GM19239 (cell line): ENCODE results near the gene MZF1.
A peak's percentile ranks its signal among the peaks of the same experiment; 100 is the strongest.

Experiments
- DNase-seq: peaks from one replicate; pipeline ENCODE4 v3.0.0; 2011; ENCODE audit warnings: low spot score; ENCODE audit not compliant: insufficient read length
- FAIRE-seq: peaks from 2 replicates; lab custom pipeline; 2011; peaks lifted over from hg19 to GRCh38; lab: Jason Lieb, UNC

MZF1 gene

DNA sequence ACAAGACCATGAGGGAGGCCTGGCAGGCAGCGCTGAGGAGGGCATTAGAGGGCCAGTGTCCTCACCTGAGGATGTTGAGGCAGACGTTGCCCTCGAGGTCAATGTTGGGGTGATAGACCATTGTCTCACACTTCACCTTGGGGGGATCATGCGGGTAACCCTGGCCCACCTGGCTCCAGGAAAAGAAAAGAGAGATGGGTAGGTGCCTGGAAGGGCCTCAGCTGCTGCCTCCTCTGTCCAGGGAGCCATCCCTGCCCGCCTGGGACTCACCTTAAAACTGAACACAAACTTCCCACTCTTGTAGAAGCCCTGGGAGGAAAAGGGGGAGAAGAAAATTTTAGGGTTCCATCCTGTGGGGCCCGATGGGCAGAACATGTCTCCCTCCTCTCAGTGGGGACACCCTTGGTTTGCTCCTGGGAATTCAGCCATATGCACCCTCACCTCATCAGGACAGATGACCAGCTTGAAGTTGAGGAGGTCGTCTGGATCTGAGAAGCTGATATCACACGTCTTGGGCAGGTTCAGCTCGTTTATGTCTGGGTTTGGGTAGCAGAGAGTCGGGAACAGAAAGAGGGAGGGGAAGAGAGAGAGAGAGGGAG, 16.4 kb downstream of the MZF1 start:
- DNase-seq (no peak), FAIRE-seq (no peak)

DNA sequence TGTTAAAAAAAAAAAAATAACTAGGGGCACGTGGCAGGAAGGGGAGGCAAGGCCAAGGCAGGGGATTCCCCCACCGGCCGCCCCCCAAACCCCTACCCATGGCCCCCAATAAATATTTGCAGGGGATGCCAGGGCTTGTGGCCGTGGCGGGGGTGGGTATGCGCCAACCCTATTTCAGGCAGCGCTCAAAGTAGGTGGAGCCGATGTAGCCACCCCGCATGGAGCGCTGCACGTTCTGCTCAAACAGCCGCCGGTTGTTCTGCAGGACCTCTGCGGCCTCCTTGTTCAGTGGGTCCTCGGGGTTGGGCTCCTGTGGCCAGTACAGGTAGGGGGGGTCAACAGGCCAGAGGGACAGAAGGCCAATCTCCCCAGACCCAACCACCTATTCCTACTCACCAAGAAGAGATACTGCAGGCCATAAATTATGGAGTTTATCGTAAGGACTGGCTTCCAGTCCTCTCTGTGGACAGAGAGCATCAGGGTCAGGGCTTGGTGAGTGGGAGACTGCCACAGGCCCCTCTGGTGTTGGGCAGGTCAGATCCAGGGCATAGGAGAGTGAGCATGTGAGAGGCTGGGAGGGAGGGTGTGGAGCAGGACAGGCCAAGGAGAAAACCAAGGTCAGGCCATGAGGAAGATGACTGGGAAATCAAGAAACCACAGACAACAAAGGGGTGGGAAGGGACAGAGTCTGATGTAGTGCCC, 17.1 kb downstream of the MZF1 start:
- DNase-seq (no peak), FAIRE-seq (no peak)

- FAIRE-seq (no peak), DNase-seq (no peak)
Measured at GRCh38 chr19:58555369-58555885, 17.7 kb downstream of the MZF1 start.

DNA sequence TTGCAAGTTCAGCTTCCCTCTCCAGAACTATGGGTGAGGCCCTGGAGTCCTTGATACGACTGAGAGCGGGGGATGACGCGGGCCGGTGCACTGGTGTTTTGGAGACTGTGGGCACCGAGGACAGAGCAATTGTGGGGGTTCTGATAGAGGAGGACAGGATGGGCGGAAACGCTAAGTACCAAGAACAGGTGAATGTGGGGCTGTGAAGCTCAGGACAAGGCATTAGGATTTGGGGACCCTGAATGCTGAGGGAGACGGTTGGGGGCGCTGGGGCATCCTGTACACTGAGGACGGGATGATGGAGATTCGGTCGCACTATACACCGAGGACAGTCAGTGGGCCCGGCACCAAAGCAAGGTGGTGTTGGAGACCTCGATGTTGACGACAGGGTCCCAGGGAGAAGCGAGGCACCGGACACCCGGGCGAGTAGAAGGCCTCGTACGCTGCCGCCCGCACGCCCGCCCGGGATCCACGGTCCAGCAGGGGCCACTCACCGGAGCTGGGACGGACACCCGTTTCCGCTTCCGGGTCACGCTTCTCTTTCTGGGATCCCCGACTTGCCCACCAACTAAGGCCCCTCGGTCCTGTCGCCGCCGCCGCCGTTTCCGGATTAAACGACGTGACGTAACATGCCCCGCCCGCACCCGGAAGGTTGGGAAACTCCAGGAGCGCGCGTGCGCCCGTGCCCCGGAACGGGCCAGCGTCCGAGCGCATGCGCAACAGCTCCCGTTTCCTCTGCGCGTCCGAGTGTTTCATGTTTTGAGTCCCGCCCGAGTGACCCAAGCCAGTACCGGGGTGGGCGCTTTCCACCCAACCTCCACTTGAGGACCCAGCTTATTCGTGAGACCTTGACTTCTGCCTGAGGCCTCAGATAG, 18.4 kb downstream of the MZF1 start, which contains the start of gene CHMP2A:
Gene CHMP2A (minus strand): TSS at position 612 of the 875 bp plus-strand sequence. CDS start 893 bp downstream, outside the sequence.
- DNase-seq: peak; percentile 87
- FAIRE-seq: peak; percentile 97

- FAIRE-seq (peak; percentile 14), DNase-seq (no peak)
Measured at GRCh38 chr19:58553799-58554493, 19.2 kb downstream of the MZF1 start.

- DNase-seq (no peak), FAIRE-seq (no peak)
Measured at GRCh38 chr19:58552655-58553054, 20.5 kb downstream of the MZF1 start.

DNA sequence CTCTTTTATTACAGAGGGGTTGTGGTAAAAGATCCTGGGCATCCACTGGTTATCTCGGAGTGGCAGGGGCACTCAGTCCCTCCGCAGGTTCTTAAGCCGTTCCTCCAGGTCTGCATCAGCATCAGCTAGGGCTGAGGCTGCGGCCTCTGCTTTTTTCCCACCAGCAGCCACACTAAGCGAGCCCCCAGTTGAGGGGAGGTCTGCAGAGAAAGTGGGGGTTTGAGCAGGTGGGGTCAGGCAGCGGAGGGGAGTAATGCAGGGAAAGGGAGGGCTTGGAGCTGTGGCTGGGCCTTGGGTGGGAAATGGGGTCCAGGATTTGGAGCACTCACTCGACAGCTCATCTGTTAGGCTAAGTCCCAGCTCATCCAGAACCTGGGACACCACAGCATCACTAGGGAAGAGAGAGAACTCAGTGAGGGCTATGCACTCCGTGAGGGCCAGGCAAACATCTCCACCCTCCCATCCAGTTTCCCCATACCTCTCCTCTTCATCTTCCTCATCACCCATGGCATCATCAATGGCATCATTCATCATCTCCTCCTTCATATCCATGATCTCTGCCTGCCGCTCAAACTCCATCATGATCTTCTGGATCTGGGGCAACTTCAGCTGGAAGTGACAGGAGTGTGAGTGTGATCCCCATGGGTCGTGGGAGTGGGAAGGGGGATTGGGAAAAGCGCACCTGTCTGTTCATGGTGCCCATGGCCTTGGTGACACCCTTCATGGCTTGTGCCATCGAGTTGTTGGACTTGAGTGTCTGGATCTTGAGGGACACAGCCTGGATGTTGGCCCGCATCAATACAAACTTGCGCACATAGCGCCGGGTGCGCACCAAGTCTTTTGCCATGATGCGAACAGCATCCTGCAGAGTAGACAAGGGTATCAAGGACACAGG, 21.3 kb downstream of the MZF1 start:
- FAIRE-seq (no peak), DNase-seq (no peak)

DNA sequence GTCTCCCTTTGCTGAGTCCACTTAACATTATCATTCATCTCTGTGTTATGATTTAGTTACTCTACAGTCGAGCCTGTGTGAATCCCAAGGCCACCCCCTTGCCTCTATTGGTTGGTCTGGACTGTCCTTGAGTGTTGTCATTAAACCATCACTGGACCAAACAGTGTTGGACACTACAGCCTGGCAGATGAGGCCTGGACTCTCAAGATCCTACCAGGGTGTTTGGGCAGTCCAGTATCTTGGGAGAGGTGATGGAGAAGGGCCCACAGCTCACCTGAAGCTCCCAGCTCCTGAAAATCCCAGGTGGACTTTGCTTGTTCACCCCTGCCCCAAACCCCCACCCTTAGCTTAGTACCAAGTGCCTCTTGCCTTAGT, 22.0 kb downstream of the MZF1 start:
- no peak for FAIRE-seq

DNA sequence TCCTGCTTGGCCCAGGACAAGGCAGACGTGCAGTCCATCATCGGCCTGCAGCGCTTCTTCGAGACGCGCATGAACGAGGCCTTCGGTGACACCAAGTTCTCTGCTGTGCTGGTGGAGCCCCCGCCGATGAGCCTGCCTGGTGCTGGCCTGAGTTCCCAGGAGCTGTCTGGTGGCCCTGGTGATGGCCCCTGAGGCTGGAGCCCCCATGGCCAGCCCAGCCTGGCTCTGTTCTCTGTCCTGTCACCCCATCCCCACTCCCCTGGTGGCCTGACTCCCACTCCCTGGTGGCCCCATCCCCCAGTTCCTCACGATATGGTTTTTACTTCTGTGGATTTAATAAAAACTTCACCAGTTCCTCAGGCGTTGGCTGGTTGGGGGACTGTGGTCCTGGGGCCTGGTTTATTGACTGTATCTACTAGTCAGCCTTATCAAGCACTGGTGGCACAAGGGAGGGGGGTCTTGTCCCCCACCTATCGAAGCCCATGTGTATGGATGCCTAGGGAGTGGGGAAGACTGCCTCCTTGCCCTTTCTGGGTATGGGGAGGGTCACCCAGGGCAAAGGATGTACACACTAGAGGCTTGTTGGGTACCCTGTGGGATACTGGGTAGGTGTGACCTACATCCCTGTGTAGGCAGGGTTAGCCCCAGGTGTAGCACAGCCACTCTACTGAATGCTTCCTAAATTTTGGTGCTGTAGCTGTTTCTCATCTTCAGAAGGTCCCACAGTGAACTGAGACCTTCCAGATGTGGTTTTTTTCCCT, 22.6 kb downstream of the MZF1 start:
- FAIRE-seq: no peak
- DNase-seq: no peak

More for the DNA sequence above, 22.0 kb downstream of the MZF1 start:
- no peak for DNase-seq

GRCh38 chr19:58549664-58550361, 23.3 kb downstream of the MZF1 start:
- DNase-seq: no peak
- FAIRE-seq: no peak

- no peak for DNase-seq
- no peak for FAIRE-seq
Measured at GRCh38 chr19:58548859-58549663, 24.1 kb downstream of the MZF1 start.

- FAIRE-seq: no peak
- DNase-seq: no peak
Measured at GRCh38 chr19:58547323-58548312, 25.5 kb downstream of the MZF1 start.

- DNase-seq (no peak), FAIRE-seq (no peak)
Measured at GRCh38 chr19:58546019-58546530, 27.1 kb downstream of the MZF1 start.

- FAIRE-seq: no peak
- no peak for DNase-seq
Measured at GRCh38 chr19:58545286-58546018, 27.7 kb downstream of the MZF1 start.
